Measurements from ENCODE around the gene HNF1A. TPM values are rescaled to one million over a fixed set of nuclear protein-coding genes. Genes with fewer than 3 reads are reported as not detected.

HNF1A gene
- total and polyA plus RNA-seq, 9 of the 15 experiments (the other 6 are each of a cell fraction or from before 2014, with no cell fraction given) = not detected

- H2AFZ ChIP-seq (ENCODE audit: low read depth, low read length) = no peak overlapping the region
- H4K20me1 ChIP-seq (replicated peaks; ENCODE audit: control insufficient read depth, insufficient read depth, low read length) = no peaks in the 10 kb centered on the region; the same call in 1 of the 2 replicates
- no peaks in the 10 kb centered on the region for H3K9me1 ChIP-seq (ENCODE audit: control insufficient read depth, insufficient read depth, low read length)
- WGBS (ENCODE audit: insufficient coverage, low coverage, missing lambda C conversion rate) = 53% methylated on average over 20 of the region's 23 CpGs
- no peak overlapping the region for H3K4me2 ChIP-seq (ENCODE audit: insufficient read depth, low read length)
- DNase-seq (ENCODE audit: extremely low read depth in 1 of 4, low spot score in 3 of 4) (peak in 3 of 4 experiments; percentile 47 to 58 (median 53)), FAIRE-seq (no peak), ATAC-seq (peak; percentile 79)
- POLR2A ChIA-PET = interaction anchor here (0.6 kb wide), 1 partner anchor 32 kb away, joined by 5 read pairs; no protein-coding TSS in a partner anchor
- H3K36me3 ChIP-seq (ENCODE audit: control insufficient read depth, insufficient read depth, low read length) = peaks cover 15% of the 10 kb centered on the region; the same call in 1 of the 3 replicates
- H3K27ac ChIP-seq (ENCODE audit: extremely low read depth, low read depth, low read length) = no peak overlapping the region
- no peaks in the 10 kb centered on the region for H3K9me3 ChIP-seq (replicated peaks; ENCODE audit: control insufficient read depth, insufficient read depth, low read depth, low read length)
- no TSS peak for BruUV-seq (replicated peaks)
- no peaks in the 10 kb centered on the region for H3K79me2 ChIP-seq (ENCODE audit: control insufficient read depth, insufficient read depth, low read length)
- peaks cover 0 to 12% of the 10 kb centered on the region in 2 experiments; a peak in 2 of 5 replicates for H3K4me1 ChIP-seq (replicated peaks in 1 of 2; ENCODE audit: control insufficient read depth in 2 of 2, insufficient read depth in 2 of 2, low read length in 2 of 2)
- intact Hi-C loops (cut with micrococcal nuclease) (loop anchor here (10.0 kb wide), 1 partner anchor 215 kb away; the partner anchor contains the start of gene P2RX4), in situ Hi-C loops (cut with MboI) (no loop called here)
- H3K27me3 ChIP-seq (ENCODE audit: control insufficient read depth in 2 of 2, insufficient read depth in 2 of 2, low read length in 2 of 2) = peaks cover 0 to 8% of the 10 kb centered on the region in 2 experiments; a peak in 3 of 5 replicates
- H3K4me3 ChIP-seq = no peak overlapping the region
- H3K9ac ChIP-seq (ENCODE audit: insufficient read depth in 1 of 2, low read depth in 2 of 2, low read length in 2 of 2) = no peak overlapping the region; a peak in 1 of 4 replicates
- CTCF ChIA-PET (ENCODE audit: low intra/inter-chr PET ratio) = no interaction called here
- TF ChIP-seq ZNF282 (CRISPR knock-in tag; IDR thresholded peaks at IDR 0.05) (no peak), SUPT5H (IDR thresholded peaks at IDR 0.05) (peak; percentile 32; the same call in 1 of the 2 replicates), ZHX1 (conservative IDR thresholded peaks at IDR 0.05; ENCODE audit: low read length) (no peak), RFX1 (IDR thresholded peaks at IDR 0.05) (no peak), POLR2G (IDR thresholded peaks at IDR 0.05; ENCODE audit: low read depth, low read length) (peak; percentile 54; the same call in 1 of the 2 replicates), ZNF551 (CRISPR knock-in tag; IDR thresholded peaks at IDR 0.05) (no peak), PKNOX1 (IDR thresholded peaks at IDR 0.05) (peak; percentile 82), EP400 (IDR thresholded peaks at IDR 0.05) (no peak), HDAC1 (IDR thresholded peaks at IDR 0.05) (no peak), ZNF217 (CRISPR knock-in tag; IDR thresholded peaks at IDR 0.05) (no peak), RNF219 (CRISPR knock-in tag; IDR thresholded peaks at IDR 0.05) (no peak), ZFP91 (CRISPR knock-in tag; IDR thresholded peaks at IDR 0.05) (no peak)
These were observed 21.1 kb downstream of the HNF1A start for GRCh38 chr12:120999191-121000120.

Data from K562 (cell line).